GM18508 (cell line): ENCODE data around the gene ALDH18A1.

ENCODE experiments used
- ATAC-seq: cut with Tn5 transposase; IDR thresholded peaks from one replicate; pipeline ENCODE4 v1.9.1; 2021; ENCODE audit warnings: moderate number of reproducible peaks; ENCODE audit not compliant: insufficient read depth, unreplicated experiment

ALDH18A1 gene

DNA sequence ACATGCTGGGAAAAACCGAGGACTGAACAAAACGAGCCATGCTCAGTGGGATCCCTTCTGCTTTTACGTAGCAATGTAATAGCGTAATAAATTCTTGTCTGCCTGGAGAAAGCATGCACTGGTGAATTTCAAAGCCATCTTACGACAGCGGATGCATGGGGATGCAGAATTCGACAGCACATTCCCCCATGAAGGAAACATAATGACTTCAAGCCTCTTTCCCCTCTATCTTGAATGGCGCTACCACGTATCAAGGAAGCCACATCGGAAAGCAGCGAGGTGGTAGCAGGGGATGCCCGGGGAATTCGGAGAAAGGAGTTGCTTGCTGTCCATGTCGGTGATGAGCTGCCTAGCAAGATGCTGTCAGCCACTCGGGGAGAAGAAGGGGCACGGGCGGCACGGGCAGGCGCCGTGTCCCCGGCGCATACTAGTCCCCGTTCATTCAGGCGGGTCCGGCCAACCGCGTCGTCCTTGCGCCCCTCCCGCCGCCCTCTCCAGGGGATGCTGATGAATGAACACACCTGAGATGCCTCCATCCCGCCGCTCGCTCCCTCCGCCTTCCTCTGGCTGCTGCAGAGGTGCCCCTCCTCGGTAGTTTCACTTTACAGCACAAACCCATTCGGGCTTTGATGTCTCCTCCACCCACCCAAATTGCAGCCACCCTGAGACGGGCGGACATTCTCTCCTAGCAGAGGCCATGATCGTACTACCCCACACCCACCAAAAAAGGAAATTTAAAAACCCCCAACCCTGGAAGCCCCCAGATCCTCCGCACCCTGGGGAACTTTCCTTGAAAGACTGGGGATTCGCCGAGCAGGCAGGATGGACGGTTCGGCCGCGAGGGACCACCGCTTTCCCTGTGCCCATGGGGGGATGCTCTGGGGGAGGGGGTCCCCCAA, 96.0 kb downstream of the ALDH18A1 start:
- no peak for ATAC-seq

DNA sequence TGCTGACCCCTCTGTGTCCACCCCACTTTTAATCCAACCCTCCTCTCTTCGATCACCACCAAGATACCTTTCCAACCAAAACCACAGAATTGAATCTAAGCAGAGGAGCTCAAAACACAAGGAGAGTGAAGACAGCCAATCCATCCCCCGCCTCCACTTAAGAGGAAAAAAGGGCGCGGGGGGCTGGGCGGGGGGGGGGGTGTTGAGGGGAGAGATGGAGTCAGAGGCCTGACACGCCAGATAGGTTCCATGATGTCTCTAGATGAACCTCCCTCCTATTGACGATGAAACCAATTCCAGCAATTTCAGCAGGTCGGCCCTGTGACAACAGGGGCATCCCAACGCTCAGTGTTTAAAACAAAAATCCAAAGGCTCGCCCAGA, 96.6 kb downstream of the ALDH18A1 start:
- ATAC-seq: no peak

DNA sequence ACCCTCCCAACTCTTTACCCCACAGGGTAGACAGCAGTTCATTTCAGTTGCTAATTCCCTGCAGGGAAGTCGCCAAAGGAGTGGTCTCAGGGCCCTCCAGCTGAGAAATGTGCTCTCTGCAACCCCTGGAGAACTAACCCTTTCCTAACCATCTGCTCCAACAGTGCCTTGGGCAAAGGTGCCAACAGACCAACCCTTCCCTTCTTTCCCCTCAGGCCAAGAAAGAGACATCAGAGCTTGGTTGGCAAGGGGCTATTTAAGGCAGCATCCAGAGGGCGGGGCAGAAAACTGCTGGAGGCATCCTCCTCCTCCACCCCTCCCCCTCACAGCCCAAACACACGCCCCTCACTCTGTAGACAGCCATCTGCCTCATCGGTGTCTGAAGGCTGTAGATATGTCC, 97.0 kb downstream of the ALDH18A1 start:
- ATAC-seq: no peak

DNA sequence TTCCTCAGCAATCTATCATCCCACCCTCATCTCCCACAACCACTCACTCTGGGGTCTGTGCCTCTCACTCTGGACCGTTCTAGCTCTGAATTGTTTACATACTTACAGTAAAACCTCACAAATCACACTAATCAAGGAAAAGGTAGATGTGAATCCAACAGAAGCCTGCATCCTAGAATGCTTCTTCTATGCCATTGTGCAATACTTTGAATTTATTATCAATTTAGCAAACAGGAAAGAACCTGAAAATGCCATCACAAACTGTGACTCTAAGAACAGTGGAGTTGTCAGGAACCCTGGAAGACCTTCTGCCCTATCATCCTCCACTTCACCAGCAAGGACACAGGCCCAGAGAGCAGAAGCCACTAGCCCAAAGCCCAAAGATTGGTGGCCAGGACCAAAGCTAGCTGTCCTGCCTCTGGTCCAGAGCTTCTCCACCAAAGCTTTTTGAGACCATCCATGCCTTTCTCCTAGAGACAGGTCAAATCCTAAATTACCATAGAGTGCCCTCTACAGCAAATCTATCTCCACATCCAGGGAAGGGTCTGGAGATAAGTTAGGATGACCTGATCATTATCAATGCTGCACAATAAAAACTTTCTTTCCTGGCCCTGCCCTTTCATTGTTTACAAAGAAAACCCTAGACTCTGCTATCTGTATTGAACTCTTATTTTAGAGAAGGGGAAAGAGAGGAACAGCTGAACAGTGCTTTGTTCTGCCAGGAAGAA, 97.8 kb downstream of the ALDH18A1 start:
- no peak for ATAC-seq

DNA sequence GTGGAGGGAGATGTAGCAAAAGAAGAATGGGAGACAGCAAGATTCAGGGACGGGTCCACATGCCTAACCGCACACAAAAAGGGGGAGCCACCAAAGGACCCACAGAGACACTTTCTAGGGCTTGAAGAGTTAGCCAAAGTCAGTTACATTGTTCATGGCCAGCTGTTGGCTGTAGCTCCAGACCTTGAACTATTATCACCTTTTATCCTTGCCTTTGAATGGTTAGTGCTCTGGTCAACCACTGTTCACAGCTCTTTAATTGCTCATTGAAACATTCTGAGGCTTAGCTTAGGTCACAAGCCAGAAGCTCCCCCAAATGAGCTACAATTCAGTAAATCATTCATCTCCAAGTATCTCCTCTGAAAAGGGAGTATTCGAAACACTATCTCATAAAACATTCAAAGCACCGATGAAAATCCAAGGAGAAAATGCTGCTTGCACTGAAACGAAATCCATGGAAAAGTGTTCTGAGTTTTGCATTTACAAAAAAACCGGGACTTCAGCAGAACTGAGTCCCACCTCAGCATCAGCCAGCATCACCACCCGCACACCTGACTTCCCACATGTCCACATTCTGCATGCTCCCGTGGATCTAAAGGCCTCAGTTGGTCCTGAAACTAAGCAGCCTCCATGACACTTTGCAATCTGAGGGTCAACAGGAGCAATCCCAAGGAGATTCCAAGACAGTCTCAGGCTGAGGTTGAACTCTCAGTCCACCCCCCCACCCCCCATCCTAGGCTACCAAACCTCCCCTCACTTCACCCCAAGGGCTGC, 99.3 kb downstream of the ALDH18A1 start:
- no peak for ATAC-seq
